ENCODE data around the gene SF3B3. TPM values are rescaled to one million over a fixed set of nuclear protein-coding genes. Genes with fewer than 3 reads are reported as not detected.
A peak's percentile ranks its signal among the peaks of the same experiment; 100 is the strongest.
"Not testable (repeated sequence)": the region's sequence is repeated elsewhere in the genome, so short reads cannot be mapped to it uniquely, and the experiment has no call there.

The SF3B3 gene
- total RNA-seq, 4 donors from 2014 or later, result 122 to 280 (median 174) TPM

GRCh38 chr16:70579648-70580630 is 56.3 kb downstream of the SF3B3 start:
- peak overlapping the region; percentile 55 for H3K27ac ChIP-seq
- no peaks in the 10 kb centered on the region for H3K9me3 ChIP-seq
- 45% methylated on average over 13 of the region's 21 CpGs for WGBS
- no peaks in the 10 kb centered on the region for H3K27me3 ChIP-seq
- peaks cover 4% of the 10 kb centered on the region for H3K36me3 ChIP-seq
- H3K4me3 ChIP-seq, result peak overlapping the region; percentile 36
- peaks cover 59% of the 10 kb centered on the region for H3K4me1 ChIP-seq
- DNase-seq (ENCODE audit: low spot score in 2 of 2), result peak in 1 of 2 donors; percentile 68
- TF ChIP-seq POLR2A (IDR thresholded peaks at IDR 0.05) (no peak), CTCF (IDR thresholded peaks at IDR 0.05) (no peak), EP300 (IDR thresholded peaks at IDR 0.05) (no peak), POLR2AphosphoS5 (IDR thresholded peaks at IDR 0.05) (no peak)

GRCh38 chr16:70582280-70582978 is 58.8 kb downstream of the SF3B3 start:
- Histone ChIP-seq H3K9me3 (no peaks in the 10 kb centered on the region), H3K27ac (no peak overlapping the region), H3K4me1 (peaks cover 44% of the 10 kb centered on the region), H3K4me3 (no peak overlapping the region), H3K27me3 (no peaks in the 10 kb centered on the region), H3K36me3 (no peaks in the 10 kb centered on the region)
- no peak for DNase-seq (ENCODE audit: low spot score in 2 of 2)
- WGBS, result 84% methylated on average over 11 of the region's 11 CpGs
- TF ChIP-seq POLR2A (IDR thresholded peaks at IDR 0.05), result no peak
- TF ChIP-seq CTCF (IDR thresholded peaks at IDR 0.05), result no peak
- no peak for TF ChIP-seq POLR2AphosphoS5 (IDR thresholded peaks at IDR 0.05)
- no peak for TF ChIP-seq EP300 (IDR thresholded peaks at IDR 0.05)

- H3K4me3 ChIP-seq, result no peak overlapping the region
- H3K4me1 ChIP-seq, result peaks cover 60% of the 10 kb centered on the region
- no peaks in the 10 kb centered on the region for H3K9me3 ChIP-seq
- WGBS, result 100% methylated on average over 2 of the region's 9 CpGs
- no peak overlapping the region for H3K27ac ChIP-seq
- DNase-seq (ENCODE audit: low spot score in 2 of 2), result no peak
- no peaks in the 10 kb centered on the region for H3K27me3 ChIP-seq
- TF ChIP-seq CTCF (IDR thresholded peaks at IDR 0.05) (no peak), POLR2AphosphoS5 (IDR thresholded peaks at IDR 0.05) (no peak), POLR2A (IDR thresholded peaks at IDR 0.05) (no peak), EP300 (IDR thresholded peaks at IDR 0.05) (no peak)
- H3K36me3 ChIP-seq, result no peaks in the 10 kb centered on the region
Observed at GRCh38 chr16:70586731-70587130, 63.1 kb downstream of the SF3B3 start.

GRCh38 chr16:70588565-70588964 is 64.9 kb downstream of the SF3B3 start:
- Histone ChIP-seq H3K9me3 (no peaks in the 10 kb centered on the region), H3K4me3 (no peak overlapping the region), H3K4me1 (peaks cover 67% of the 10 kb centered on the region), H3K27ac (peak overlapping the region; percentile 35), H3K27me3 (no peaks in the 10 kb centered on the region), H3K36me3 (no peaks in the 10 kb centered on the region)
- 34% methylated on average over 4 of the region's 4 CpGs for WGBS
- TF ChIP-seq EP300 (IDR thresholded peaks at IDR 0.05) (no peak), CTCF (IDR thresholded peaks at IDR 0.05) (no peak), POLR2AphosphoS5 (IDR thresholded peaks at IDR 0.05) (no peak), POLR2A (IDR thresholded peaks at IDR 0.05) (no peak)
- DNase-seq (ENCODE audit: low spot score in 2 of 2), result no peak

GRCh38 chr16:70589416-70589815 is 65.8 kb downstream of the SF3B3 start:
- peak overlapping the region; percentile 86 for H3K27ac ChIP-seq
- H3K4me3 ChIP-seq; H3K27me3 ChIP-seq; H3K36me3 ChIP-seq; DNase-seq (ENCODE audit: low spot score in 2 of 2); H3K9me3 ChIP-seq: not testable (repeated sequence)
- 90% methylated on average over 3 of the region's 3 CpGs for WGBS
- H3K4me1 ChIP-seq, result peaks cover 66% of the 10 kb centered on the region

Data from suprapubic skin (tissue), 4 donors.